Thymus (tissue), 11 donors: ENCODE measurements around the gene SLC22A1. TPM values are rescaled to one million over a fixed set of nuclear protein-coding genes. Genes with fewer than 3 reads are reported as not detected.

Experiments
- DNase-seq, 9 donors: peaks; one replicate each; pipeline ENCODE4 v3.0.0-alpha.2; 2013; ENCODE audit warnings: low spot score in 9 of 9, low read depth in 6 of 9, missing footprints in 1 of 9
- H3K27ac ChIP-seq, 2 donors: one replicate each; pipeline ENCODE4 v1.5.1; 2013; ENCODE audit warnings: control low read depth in 1 of 2, low read depth in 1 of 2, low read length in 1 of 2, mild to moderate bottlenecking in 1 of 2, moderate library complexity in 1 of 2
- H3K27me3 ChIP-seq, 2 donors: one replicate each; pipeline ENCODE4 v1.5.1; 2013; ENCODE audit warnings: low read length in 1 of 2; ENCODE audit not compliant: control insufficient read depth in 2 of 2, insufficient read depth in 1 of 2
- H3K36me3 ChIP-seq, 2 donors: one replicate each; pipeline ENCODE4 v1.5.1; 2013; ENCODE audit warnings: low read length in 1 of 2, mild to moderate bottlenecking in 1 of 2, moderate library complexity in 1 of 2; ENCODE audit not compliant: control insufficient read depth in 2 of 2, insufficient read depth in 2 of 2
- H3K4me1 ChIP-seq, 2 donors: one replicate each; pipeline ENCODE4 v1.5.1; 2013; ENCODE audit warnings: low read length in 2 of 2; ENCODE audit not compliant: control insufficient read depth in 2 of 2, insufficient read depth in 2 of 2
- H3K4me3 ChIP-seq, 2 donors: one replicate each; pipeline ENCODE4 v1.5.1; 2013; ENCODE audit warnings: low read length in 2 of 2, control low read depth in 1 of 2, mild to moderate bottlenecking in 1 of 2
- H3K9me3 ChIP-seq, 2 donors: one replicate each; pipeline ENCODE4 v1.5.1; 2013; ENCODE audit warnings: low read length in 1 of 2, mild to moderate bottlenecking in 1 of 2; ENCODE audit not compliant: control insufficient read depth in 2 of 2, insufficient read depth in 1 of 2
- WGBS: extraction: QIAGEN DNeasy Blood & Tissue Kit; methylation state at CpG from one replicate; pipeline ENCODE4 v1.1.7; 2013; 5-methylcytosine and 5-hydroxymethylcytosine counted together
- polyA plus RNA-seq: library from polyadenylated mRNA; stranded (reverse); fragments of 200-250 nt; gene quantifications from one replicate; pipeline ENCODE4 v1.2.3, GENCODE V29; 2013
- total RNA-seq: library from RNA; stranded (reverse); fragments of 120-200 nt; gene quantifications from one replicate; pipeline ENCODE4 v1.2.4, GENCODE V29; 2013
- donor health status: healthy.

SLC22A1 gene
- total and polyA plus RNA-seq, 2 donors, result 0.28 to 1.7 TPM

DNA sequence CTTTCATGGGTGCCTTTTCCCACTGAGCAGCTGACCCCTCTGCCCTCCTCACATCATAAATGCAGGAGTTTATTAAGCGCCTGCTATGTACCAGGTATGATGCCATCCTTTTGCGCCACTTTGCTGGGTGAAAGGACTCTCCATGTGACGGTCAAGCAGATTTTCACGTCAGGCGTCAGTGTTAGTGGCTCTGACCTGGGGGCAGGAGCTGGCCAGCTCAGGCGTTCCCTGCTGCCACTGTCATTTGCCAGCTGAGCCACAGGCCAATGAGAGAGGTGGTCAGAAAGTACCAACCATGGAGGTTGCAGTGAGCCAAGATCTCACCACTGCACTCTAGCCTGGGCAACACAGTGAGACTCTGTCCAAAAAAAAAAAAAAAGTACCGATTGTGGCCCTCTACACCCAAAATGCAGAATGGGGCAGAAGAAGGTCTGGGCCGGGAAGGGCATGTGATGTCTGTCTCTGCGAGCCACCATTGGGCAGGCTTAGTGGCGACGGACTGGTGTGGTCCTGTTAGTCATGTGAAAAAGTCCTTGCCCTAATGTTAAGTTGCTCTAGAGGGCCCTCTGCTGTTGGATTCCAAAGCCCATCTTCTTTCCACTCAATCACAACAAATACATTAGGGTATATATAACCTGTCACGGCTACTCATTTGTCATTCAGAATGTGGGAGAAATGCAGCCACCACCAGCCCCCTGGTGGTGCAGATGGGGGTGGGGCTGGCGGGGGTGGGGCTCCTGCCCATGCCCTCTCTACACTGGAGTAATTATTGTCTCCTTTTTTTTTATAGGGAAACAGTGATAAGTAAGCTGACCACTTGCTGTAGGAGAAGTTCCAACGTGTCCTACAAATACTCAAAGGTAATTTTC lies 18.4 kb upstream of the SLC22A1 start:
- H3K27me3 ChIP-seq, result no peaks in the 10 kb centered on the region
- H3K4me3 ChIP-seq, result no peak overlapping the region
- H3K4me1 ChIP-seq, result no peaks in the 10 kb centered on the region
- peak in 7 of 9 donors; percentile 1 to 39 (median 11) for DNase-seq
- H3K27ac ChIP-seq, result no peak overlapping the region
- H3K36me3 ChIP-seq, result peaks cover 58 to 70% of the 10 kb centered on the region in 2 donors
- no peaks in the 10 kb centered on the region for H3K9me3 ChIP-seq
- 97% methylated on average over 14 of the region's 14 CpGs for WGBS

DNA sequence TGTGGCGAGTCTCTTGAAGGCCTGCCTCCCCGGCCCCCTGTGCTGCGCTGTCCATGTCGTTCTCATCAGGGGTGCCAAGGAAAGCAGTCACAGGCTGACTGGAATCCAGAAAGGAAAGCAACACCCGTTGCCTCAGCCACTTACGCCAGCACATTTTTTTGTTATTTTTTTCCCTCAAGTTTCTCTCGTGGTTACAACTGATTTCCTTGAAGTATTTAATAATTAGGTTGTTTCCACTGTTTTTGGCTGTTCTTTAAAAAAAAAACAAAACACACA lies 17.9 kb upstream of the SLC22A1 start:
- H3K4me1 ChIP-seq, result no peaks in the 10 kb centered on the region
- no peaks in the 10 kb centered on the region for H3K9me3 ChIP-seq
- no peak for DNase-seq
- peaks cover 58 to 68% of the 10 kb centered on the region in 2 donors for H3K36me3 ChIP-seq
- no peaks in the 10 kb centered on the region for H3K27me3 ChIP-seq
- no peak overlapping the region for H3K27ac ChIP-seq
- 91% methylated on average over 7 of the region's 7 CpGs for WGBS
- H3K4me3 ChIP-seq, result no peak overlapping the region

DNA sequence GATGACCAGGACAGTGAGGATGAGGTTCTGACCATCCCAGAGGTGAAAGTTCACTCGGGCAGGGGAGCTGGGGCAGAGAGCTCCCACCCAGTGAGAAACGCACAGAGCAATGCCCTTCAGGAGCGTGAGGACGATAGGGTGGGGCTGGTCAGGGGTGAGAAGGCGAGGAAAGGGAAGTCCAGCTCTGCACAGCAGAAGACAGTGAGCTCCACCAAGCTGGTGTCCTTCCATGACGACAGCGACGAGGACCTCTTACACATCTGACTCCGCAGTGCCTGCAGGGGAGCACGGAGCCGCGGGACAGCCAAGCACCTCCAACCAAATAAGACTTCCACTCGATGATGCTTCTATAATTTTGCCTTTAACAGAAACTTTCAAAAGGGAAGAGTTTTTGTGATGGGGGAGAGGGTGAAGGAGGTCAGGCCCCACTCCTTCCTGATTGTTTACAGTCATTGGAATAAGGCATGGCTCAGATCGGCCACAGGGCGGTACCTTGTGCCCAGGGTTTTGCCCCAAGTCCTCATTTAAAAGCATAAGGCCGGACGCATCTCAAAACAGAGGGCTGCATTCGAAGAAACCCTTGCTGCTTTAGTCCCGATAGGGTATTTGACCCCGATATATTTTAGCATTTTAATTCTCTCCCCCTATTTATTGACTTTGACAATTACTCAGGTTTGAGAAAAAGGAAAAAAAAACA lies 16.6 kb upstream of the SLC22A1 start:
- H3K9me3 ChIP-seq, result no peaks in the 10 kb centered on the region
- no peak overlapping the region for H3K27ac ChIP-seq
- H3K4me1 ChIP-seq, result no peaks in the 10 kb centered on the region
- no peak for DNase-seq
- peaks cover 61 to 72% of the 10 kb centered on the region in 2 donors for H3K36me3 ChIP-seq
- H3K27me3 ChIP-seq, result no peaks in the 10 kb centered on the region
- H3K4me3 ChIP-seq, result no peak overlapping the region
- WGBS, result 98% methylated on average over 20 of the region's 20 CpGs

DNA sequence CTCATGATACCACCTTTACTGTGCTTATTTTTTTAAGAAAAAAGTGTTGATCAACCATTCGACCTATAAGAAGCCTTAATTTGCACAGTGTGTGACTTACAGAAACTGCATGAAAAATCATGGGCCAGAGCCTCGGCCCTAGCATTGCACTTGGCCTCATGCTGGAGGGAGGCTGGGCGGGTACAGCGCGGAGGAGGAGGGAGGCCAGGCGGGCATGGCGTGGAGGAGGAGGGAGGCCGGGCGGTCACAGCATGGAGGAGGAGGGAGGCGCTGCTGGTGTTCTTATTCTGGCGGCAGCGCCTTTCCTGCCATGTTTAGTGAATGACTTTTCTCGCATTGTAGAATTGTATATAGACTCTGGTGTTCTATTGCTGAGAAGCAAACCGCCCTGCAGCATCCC lies 15.6 kb upstream of the SLC22A1 start:
- Histone ChIP-seq H3K36me3 (peaks cover 65 to 71% of the 10 kb centered on the region in 2 donors), H3K27me3 (no peaks in the 10 kb centered on the region), H3K27ac (no peak overlapping the region), H3K9me3 (no peaks in the 10 kb centered on the region), H3K4me1 (no peaks in the 10 kb centered on the region), H3K4me3 (no peak overlapping the region)
- WGBS, result 98% methylated on average over 14 of the region's 14 CpGs
- no peak for DNase-seq

DNA sequence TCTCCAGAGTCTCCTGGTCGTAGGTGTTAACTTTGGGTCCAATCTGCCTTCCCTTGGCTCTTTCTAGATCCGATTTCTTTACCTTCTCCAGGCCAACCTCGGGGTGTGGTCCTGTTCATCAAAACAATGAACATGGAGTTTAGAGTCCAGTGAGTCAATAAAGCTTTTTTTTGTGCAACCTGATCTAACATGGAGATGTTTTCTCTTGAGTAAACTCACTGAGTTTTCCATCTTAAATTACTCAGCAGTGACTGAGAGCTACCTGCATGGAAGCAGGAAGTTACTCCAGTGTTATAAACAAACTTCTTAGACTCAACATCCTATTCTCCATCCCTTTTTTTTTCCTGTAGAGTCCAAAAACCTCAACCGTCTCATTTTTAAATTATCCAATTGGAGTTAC lies 14.9 kb upstream of the SLC22A1 start:
- no peak overlapping the region for H3K27ac ChIP-seq
- H3K4me1 ChIP-seq, result no peaks in the 10 kb centered on the region
- H3K36me3 ChIP-seq, result peaks cover 58 to 66% of the 10 kb centered on the region in 2 donors
- 95% methylated on average over 4 of the region's 4 CpGs for WGBS
- H3K4me3 ChIP-seq, result no peak overlapping the region
- no peaks in the 10 kb centered on the region for H3K9me3 ChIP-seq
- DNase-seq, result no peak
- no peaks in the 10 kb centered on the region for H3K27me3 ChIP-seq

DNA sequence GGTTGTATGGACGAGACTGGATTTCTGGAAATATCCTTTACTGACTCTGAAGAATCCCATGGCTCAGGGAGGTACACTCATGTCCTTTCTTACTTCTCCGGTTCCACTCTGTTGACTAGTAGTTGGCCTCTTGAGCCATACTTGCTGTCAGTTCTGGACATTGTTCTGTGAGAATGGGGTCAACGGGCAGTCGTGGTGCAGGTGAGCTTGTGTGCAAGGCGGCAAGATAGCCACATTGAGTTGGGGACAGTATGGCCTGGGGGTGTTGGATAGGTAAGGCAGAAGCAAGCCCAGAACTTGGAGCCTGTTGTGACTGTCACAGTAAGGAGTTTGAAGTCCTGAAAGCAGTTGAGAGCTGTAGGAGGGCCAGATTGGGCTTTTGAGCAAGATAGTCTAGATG lies 13.5 kb upstream of the SLC22A1 start:
- DNase-seq, result no peak
- Histone ChIP-seq H3K4me3 (no peak overlapping the region), H3K36me3 (peaks cover 48 to 54% of the 10 kb centered on the region in 2 donors), H3K27ac (no peak overlapping the region), H3K9me3 (no peaks in the 10 kb centered on the region), H3K27me3 (no peaks in the 10 kb centered on the region), H3K4me1 (no peaks in the 10 kb centered on the region)
- 97% methylated on average over 5 of the region's 5 CpGs for WGBS

DNA sequence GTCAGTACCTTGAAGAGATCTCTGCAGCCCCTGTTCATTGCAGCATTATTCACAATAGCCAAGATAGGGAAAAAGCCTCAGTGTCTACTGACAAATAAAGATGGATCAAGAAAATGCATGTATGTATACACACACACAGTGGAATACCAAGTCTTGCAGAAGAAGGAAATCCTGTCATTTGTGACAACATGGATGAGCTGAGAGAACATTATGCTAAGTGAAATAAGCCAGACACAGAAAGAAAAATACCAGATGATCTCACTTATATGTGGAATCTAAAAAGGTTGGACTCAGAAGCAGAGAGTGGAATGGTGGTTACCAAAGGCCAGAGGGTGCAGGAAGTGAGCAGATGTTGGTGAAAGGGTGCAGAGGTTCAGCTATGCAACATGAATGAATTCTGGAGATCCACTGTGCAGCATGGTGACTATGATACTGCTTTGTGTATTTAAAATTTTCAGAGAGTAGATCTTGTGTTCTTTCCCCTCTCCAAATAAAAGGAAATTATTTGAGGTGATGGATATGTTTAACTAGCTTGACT lies 11.0 kb upstream of the SLC22A1 start:
- DNase-seq, result no peak

DNA sequence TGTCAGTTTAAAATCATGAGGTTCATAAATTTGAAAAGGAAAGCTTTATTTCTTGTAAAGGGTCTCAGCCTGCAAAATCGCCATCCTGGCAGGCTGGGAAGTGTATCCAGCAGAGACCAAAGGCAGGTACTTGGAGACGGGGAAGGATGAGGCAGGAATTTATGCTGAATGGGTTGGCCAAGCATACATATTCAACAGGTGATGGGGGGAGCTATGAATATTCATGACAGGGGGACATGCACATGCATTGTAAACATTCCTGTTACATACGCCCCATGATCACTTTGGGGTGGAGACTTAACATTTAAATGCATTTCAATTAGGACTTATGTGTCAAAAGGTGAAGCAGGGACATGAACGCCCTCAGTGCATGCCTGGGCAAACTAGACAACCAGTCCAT lies 9.8 kb upstream of the SLC22A1 start:
- H3K36me3 ChIP-seq, result peaks cover 21 to 22% of the 10 kb centered on the region in 2 donors
- no peaks in the 10 kb centered on the region for H3K4me1 ChIP-seq
- DNase-seq, result no peak
- H3K27ac ChIP-seq, result no peak overlapping the region
- 94% methylated on average over 4 of the region's 4 CpGs for WGBS
- no peaks in the 10 kb centered on the region for H3K27me3 ChIP-seq
- H3K4me3 ChIP-seq, result no peak overlapping the region
- H3K9me3 ChIP-seq, result peaks cover 0 to 7% of the 10 kb centered on the region in 2 donors

More for the DNA sequence above, 11.0 kb upstream of the SLC22A1 start:
- Histone ChIP-seq H3K36me3 (peaks cover 26 to 28% of the 10 kb centered on the region in 2 donors), H3K27me3 (no peaks in the 10 kb centered on the region), H3K9me3 (no peaks in the 10 kb centered on the region), H3K4me1 (no peaks in the 10 kb centered on the region), H3K27ac (no peak overlapping the region), H3K4me3 (no peak overlapping the region)

DNA sequence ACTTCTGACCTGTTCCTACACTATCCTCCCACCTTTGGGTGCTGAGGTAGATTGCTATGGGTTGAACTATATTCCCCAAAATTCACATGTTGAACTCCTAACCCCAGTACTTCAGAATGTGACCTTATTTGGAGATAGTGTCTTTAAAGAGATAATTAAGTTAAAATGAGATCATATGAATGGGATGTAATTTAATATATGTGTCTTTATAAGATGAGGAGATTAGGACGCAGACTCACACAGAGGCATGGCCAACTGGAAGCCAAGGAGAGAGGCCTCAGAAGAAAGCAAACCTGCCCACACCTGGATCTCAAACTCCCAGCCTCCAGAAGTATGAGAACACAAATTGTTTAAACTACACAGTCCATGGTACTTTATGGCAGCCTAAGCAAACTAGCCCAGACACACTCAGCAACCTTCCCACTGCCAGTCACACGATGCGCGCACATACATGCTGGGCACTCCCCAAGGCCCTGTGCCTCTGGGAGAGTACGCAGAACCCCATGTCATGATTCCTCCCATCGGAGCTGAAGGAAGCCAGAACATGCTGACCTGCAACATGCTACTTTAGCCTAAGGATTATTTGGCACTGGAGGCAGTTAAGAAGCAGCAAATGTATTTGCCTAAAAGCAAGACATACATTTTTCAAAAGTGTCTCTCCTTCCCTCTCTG lies 8.9 kb upstream of the SLC22A1 start:
- DNase-seq, result no peak
- WGBS, result 98% methylated on average over 6 of the region's 6 CpGs
- Histone ChIP-seq H3K36me3 (peaks cover 18 to 25% of the 10 kb centered on the region in 2 donors), H3K9me3 (peaks cover 2 to 16% of the 10 kb centered on the region in 2 donors), H3K27me3 (no peaks in the 10 kb centered on the region), H3K4me3 (no peak overlapping the region), H3K27ac (no peak overlapping the region), H3K4me1 (no peaks in the 10 kb centered on the region)
